ENCODE results near the gene ADH4.
"Not testable (repeated sequence)": the region's sequence is repeated elsewhere in the genome, so short reads cannot be mapped to it uniquely, and the experiment has no call there.

Gene ADH4

GRCh38 chr4:99144070-99144469, at the start of gene ADH4:
Gene ADH4 (minus strand): TSS chr4:99144297. CDS start chr4:99144222, 75 bp downstream.
- no peak for DNase-seq (ENCODE audit: low read depth in 2 of 2)

GRCh38 chr4:99190336-99190735, 46.2 kb upstream of the ADH4 start:
- DNase-seq (ENCODE audit: low read depth in 2 of 2): no peak

GRCh38 chr4:99189900-99190299, 45.8 kb upstream of the ADH4 start:
- DNase-seq (ENCODE audit: low read depth in 2 of 2): not testable (repeated sequence)

GRCh38 chr4:99186029-99186428, 41.9 kb upstream of the ADH4 start:
- DNase-seq (ENCODE audit: low read depth in 2 of 2): no peak

- DNase-seq (ENCODE audit: low read depth in 2 of 2): no peak
Measured at GRCh38 chr4:99185581-99185980, 41.5 kb upstream of the ADH4 start.

- DNase-seq (ENCODE audit: low read depth in 2 of 2): no peak
Measured at GRCh38 chr4:99180382-99181070, 36.4 kb upstream of the ADH4 start.

- no peak for DNase-seq (ENCODE audit: low read depth in 2 of 2)
Measured at GRCh38 chr4:99179626-99180025, 35.5 kb upstream of the ADH4 start.

- no peak for DNase-seq (ENCODE audit: low read depth in 2 of 2)
Measured at GRCh38 chr4:99179178-99179577, 35.1 kb upstream of the ADH4 start.

GRCh38 chr4:99166544-99166943, 22.4 kb upstream of the ADH4 start:
- no peak for DNase-seq (ENCODE audit: low read depth in 2 of 2)

GRCh38 chr4:99165978-99166377, 21.9 kb upstream of the ADH4 start:
- no peak for DNase-seq (ENCODE audit: low read depth in 2 of 2)

- DNase-seq (ENCODE audit: low read depth in 2 of 2): no peak
Measured at GRCh38 chr4:99161373-99162099, 17.4 kb upstream of the ADH4 start.

- no peak for DNase-seq (ENCODE audit: low read depth in 2 of 2)
Measured at GRCh38 chr4:99159699-99160098, 15.6 kb upstream of the ADH4 start.

- DNase-seq (ENCODE audit: low read depth in 2 of 2): no peak
Measured at GRCh38 chr4:99157478-99157935, 13.4 kb upstream of the ADH4 start.

GRCh38 chr4:99156992-99157391, 12.9 kb upstream of the ADH4 start:
- DNase-seq (ENCODE audit: low read depth in 2 of 2): no peak

- no peak for DNase-seq (ENCODE audit: low read depth in 2 of 2)
Measured at GRCh38 chr4:99154658-99155342, 10.7 kb upstream of the ADH4 start.

- DNase-seq (ENCODE audit: low read depth in 2 of 2): no peak
Measured at GRCh38 chr4:99151995-99152394, 7.9 kb upstream of the ADH4 start.

- DNase-seq (ENCODE audit: low read depth in 2 of 2): no peak
Measured at GRCh38 chr4:99151452-99151851, 7.4 kb upstream of the ADH4 start.

GRCh38 chr4:99149426-99150019, 5.4 kb upstream of the ADH4 start:
- no peak for DNase-seq (ENCODE audit: low read depth in 2 of 2)

- DNase-seq (ENCODE audit: low read depth in 2 of 2): no peak
Measured at GRCh38 chr4:99148550-99148949, 4.5 kb upstream of the ADH4 start.

- DNase-seq (ENCODE audit: low read depth in 2 of 2): no peak
Measured at GRCh38 chr4:99144587-99144986, 490 bp upstream of the ADH4 start.

GRCh38 chr4:99136329-99136728, 7.8 kb downstream of the ADH4 start:
- DNase-seq (ENCODE audit: low read depth in 2 of 2): no peak

GRCh38 chr4:99135541-99136162, 8.4 kb downstream of the ADH4 start:
- no peak for DNase-seq (ENCODE audit: low read depth in 2 of 2)
